Measurements from ENCODE around the gene BACE2. TPM values are rescaled to one million over a fixed set of nuclear protein-coding genes. Genes with fewer than 3 reads are reported as not detected.

The BACE2 gene
- total and polyA plus RNA-seq, 2 donors (not counting 1 experiment from before 2014, with no cell fraction given): 18.4 to 40.8 TPM

DNA sequence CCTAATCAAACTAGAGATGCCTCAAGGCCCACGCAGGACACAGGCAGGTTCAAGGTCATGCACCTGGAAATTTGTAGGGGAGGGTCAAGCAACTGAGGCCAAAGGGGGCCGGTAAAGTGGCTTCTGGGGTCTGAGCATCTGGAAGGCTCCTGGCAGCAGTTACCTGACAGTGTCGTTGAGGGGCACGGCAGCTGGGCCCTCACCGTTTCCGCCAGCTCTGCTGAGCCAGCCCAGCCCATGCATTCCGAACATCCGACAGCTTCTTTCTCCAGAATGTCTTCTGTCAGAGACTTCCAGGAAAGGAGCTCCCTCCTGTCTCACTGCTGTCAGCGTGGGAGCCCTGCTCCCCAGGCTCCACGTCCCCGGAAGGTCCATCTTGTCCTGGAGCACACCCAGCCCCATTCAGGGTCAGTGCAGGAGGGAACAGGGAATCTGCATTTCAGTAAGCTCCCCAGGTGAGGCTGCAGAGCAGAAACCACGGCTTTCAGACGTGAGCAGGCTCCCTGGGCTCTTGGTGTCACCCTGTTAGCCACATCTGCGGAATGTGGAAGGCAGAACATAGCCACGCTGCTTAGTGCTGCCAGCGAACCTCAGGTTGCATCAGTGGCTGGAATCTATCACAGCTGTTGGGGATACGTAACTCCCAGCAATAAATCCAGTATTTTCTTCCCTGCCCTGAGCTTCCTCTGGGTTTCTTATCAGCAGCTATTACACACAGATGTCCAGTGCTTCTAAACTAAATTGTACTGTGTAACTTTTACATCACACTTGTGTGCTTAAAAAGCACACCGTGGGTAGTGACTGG lies 112.4 kb downstream of the BACE2 start:
- peaks cover 0 to 4% of the 10 kb centered on the region in 2 donors for H3K4me1 ChIP-seq (ENCODE audit: control insufficient read depth in 2 of 2, insufficient read depth in 2 of 2, low read length in 2 of 2)
- CTCF ChIA-PET: interaction anchor here (1.1 to 4.7 kb wide), 3 partner anchors 110 to 536 kb away, joined by 4 to 138 read pairs (median 6); no protein-coding TSS in a partner anchor
- TF ChIP-seq EZH2 (IDR thresholded peaks at IDR 0.05; ENCODE audit: borderline replicate concordance, insufficient read depth, low read depth, low read length, poor library complexity, severe bottlenecking): no peak
- TF ChIP-seq, protein P1, sequence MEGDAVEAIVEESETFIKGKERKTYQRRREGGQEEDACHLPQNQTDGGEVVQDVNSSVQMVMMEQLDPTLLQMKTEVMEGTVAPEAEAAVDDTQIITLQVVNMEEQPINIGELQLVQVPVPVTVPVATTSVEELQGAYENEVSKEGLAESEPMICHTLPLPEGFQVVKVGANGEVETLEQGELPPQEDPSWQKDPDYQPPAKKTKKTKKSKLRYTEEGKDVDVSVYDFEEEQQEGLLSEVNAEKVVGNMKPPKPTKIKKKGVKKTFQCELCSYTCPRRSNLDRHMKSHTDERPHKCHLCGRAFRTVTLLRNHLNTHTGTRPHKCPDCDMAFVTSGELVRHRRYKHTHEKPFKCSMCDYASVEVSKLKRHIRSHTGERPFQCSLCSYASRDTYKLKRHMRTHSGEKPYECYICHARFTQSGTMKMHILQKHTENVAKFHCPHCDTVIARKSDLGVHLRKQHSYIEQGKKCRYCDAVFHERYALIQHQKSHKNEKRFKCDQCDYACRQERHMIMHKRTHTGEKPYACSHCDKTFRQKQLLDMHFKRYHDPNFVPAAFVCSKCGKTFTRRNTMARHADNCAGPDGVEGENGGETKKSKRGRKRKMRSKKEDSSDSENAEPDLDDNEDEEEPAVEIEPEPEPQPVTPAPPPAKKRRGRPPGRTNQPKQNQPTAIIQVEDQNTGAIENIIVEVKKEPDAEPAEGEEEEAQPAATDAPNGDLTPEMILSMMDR (IDR thresholded peaks at IDR 0.05): no peak
- no peak overlapping the region for H3K27ac ChIP-seq (ENCODE audit: low read length in 2 of 2)
- H3K36me3 ChIP-seq (replicated peaks in 1 of 2; ENCODE audit: control extremely low read depth in 1 of 2, control insufficient read depth in 1 of 2, extremely low read depth in 1 of 2, insufficient read depth in 2 of 2, low read length in 1 of 2): peaks cover 0 to 7% of the 10 kb centered on the region in 2 experiments
- Mint-ChIP-seq H3K27ac (no peak overlapping the region), H3K9me3 (ENCODE audit: insufficient read depth) (no peaks in the 10 kb centered on the region), H3K4me3 (no peak overlapping the region), H3K27me3 (peaks cover 7% of the 10 kb centered on the region), H3K4me1 (peaks cover 2% of the 10 kb centered on the region)
- ATAC-seq (ENCODE audit: low read depth) (no peak), DNase-seq (no peak)
- no peaks in the 10 kb centered on the region for H3K79me2 ChIP-seq (ENCODE audit: control insufficient read depth, insufficient read depth, low read length)
- H4K20me1 ChIP-seq (ENCODE audit: control insufficient read depth, insufficient read depth, low read length, poor library complexity, severe bottlenecking): no peaks in the 10 kb centered on the region
- H3K9me3 ChIP-seq (ENCODE audit: control extremely low read depth in 1 of 3, control insufficient read depth in 2 of 3, insufficient read depth in 1 of 3, low read length in 2 of 3): no peaks in the 10 kb centered on the region
- intact Hi-C loops (cut with micrococcal nuclease): loop anchor here (5.0 kb wide), 3 partner anchors 87 to 837 kb away; no protein-coding TSS in a partner anchor
- no peak overlapping the region for H3K9ac ChIP-seq (ENCODE audit: low read length)
- no peak overlapping the region for H3K4me3 ChIP-seq (ENCODE audit: control extremely low read depth in 1 of 5, extremely low read depth in 1 of 5, insufficient read depth in 1 of 5, low read depth in 2 of 5, low read length in 4 of 5)
- POLR2A ChIA-PET: no interaction called here
- H3K27me3 ChIP-seq (replicated peaks in 1 of 4; ENCODE audit: control extremely low read depth in 1 of 4, control insufficient read depth in 3 of 4, insufficient read depth in 4 of 4, low read length in 3 of 4): peaks cover 0 to 2% (median 0%) of the 10 kb centered on the region in 4 experiments
- WGBS (ENCODE audit: insufficient coverage): 77% methylated on average over 18 of the region's 18 CpGs
- no peak overlapping the region for H3K4me2 ChIP-seq (replicated peaks; ENCODE audit: low read depth, low read length, poor library complexity, severe bottlenecking)
- H2AFZ ChIP-seq (ENCODE audit: insufficient read depth, low read depth, low read length, poor library complexity, severe bottlenecking): no peak overlapping the region

DNA sequence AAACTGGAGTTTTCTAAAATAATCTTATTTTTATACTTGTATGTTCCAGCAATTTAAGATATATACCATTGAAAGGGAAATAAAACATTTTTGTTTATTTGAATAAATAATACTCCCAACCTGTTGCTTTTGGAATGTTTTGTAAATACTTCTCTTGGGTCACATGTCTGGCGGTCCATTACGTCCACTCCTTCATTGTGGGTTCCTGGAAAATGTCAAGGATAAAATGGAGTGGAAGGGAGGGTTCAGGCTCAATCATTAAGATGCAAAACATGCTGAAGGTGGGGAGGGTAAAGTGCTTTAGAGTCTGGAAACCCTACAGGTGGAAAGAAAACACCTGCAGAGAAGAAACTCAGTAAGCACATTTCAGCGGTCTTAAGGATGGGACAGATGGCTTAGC lies 114.5 kb downstream of the BACE2 start:
- H2AFZ ChIP-seq (ENCODE audit: insufficient read depth, low read depth, low read length, poor library complexity, severe bottlenecking): no peak overlapping the region
- Mint-ChIP-seq H3K27ac (no peak overlapping the region), H3K4me3 (no peak overlapping the region), H3K27me3 (peaks cover 7% of the 10 kb centered on the region), H3K9me3 (ENCODE audit: insufficient read depth) (no peaks in the 10 kb centered on the region), H3K4me1 (peaks cover 2% of the 10 kb centered on the region)
- peaks cover 0 to 4% of the 10 kb centered on the region in 2 donors for H3K4me1 ChIP-seq (ENCODE audit: control insufficient read depth in 2 of 2, insufficient read depth in 2 of 2, low read length in 2 of 2)
- ChIA-PET CTCF (interaction anchor here (0.8 to 5.1 kb wide), 38 partner anchors 8 to 835 kb away, joined by 3 to 138 read pairs (median 9); partner anchors contain the start of genes BACE2, MX1 and MX2), POLR2A (interaction anchor here (1.2 kb wide), 1 partner anchor 85 kb away, joined by 3 read pairs; no protein-coding TSS in a partner anchor)
- H3K36me3 ChIP-seq (replicated peaks in 1 of 2; ENCODE audit: control extremely low read depth in 1 of 2, control insufficient read depth in 1 of 2, extremely low read depth in 1 of 2, insufficient read depth in 2 of 2, low read length in 1 of 2): no peaks in the 10 kb centered on the region
- peaks cover 0 to 2% (median 0%) of the 10 kb centered on the region in 4 experiments for H3K27me3 ChIP-seq (replicated peaks in 1 of 4; ENCODE audit: control extremely low read depth in 1 of 4, control insufficient read depth in 3 of 4, insufficient read depth in 4 of 4, low read length in 3 of 4)
- H3K27ac ChIP-seq (ENCODE audit: low read length in 2 of 2): no peak overlapping the region
- H3K4me2 ChIP-seq (replicated peaks; ENCODE audit: low read depth, low read length, poor library complexity, severe bottlenecking): no peak overlapping the region
- TF ChIP-seq, protein P1 (IDR thresholded peaks at IDR 0.05): no peak
- TF ChIP-seq EZH2 (IDR thresholded peaks at IDR 0.05; ENCODE audit: borderline replicate concordance, insufficient read depth, low read depth, low read length, poor library complexity, severe bottlenecking): no peak
- H3K9me3 ChIP-seq (ENCODE audit: control extremely low read depth in 1 of 3, control insufficient read depth in 2 of 3, insufficient read depth in 1 of 3, low read length in 2 of 3): no peaks in the 10 kb centered on the region
- H3K4me3 ChIP-seq (ENCODE audit: control extremely low read depth in 1 of 5, extremely low read depth in 1 of 5, insufficient read depth in 1 of 5, low read depth in 2 of 5, low read length in 4 of 5): no peak overlapping the region
- no peaks in the 10 kb centered on the region for H3K79me2 ChIP-seq (ENCODE audit: control insufficient read depth, insufficient read depth, low read length)
- no peak overlapping the region for H3K9ac ChIP-seq (ENCODE audit: low read length)
- WGBS (ENCODE audit: insufficient coverage): 29% methylated on average over 1 of the region's 3 CpGs
- intact Hi-C loops (cut with micrococcal nuclease): loop anchor here (5.0 kb wide), 3 partner anchors 85 to 835 kb away; no protein-coding TSS in a partner anchor
- H4K20me1 ChIP-seq (ENCODE audit: control insufficient read depth, insufficient read depth, low read length, poor library complexity, severe bottlenecking): no peaks in the 10 kb centered on the region
- no peak for DNase-seq
- ATAC-seq (ENCODE audit: low read depth): no peak
